ENCODE data around the gene MTHFD2L.

DNA sequence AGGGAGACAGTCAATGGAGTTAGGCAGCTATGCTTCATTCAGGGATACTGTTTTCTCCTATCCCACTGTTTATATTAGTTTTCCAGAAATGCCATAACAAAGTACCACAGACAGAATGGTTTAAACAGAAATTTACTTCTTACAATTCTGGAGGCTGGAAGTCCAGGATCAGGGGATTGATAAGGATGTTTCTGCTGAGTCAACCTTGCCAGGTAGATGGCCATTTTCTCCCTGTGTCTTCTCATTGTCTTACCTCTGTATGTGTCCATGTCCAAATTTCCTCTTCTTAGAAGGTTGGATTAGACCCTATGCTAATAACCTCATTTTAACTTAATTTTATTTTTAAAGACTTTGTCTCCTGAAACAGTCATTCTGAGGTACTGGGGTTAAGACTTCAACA, 129.9 kb downstream of the MTHFD2L start:
- TF ChIP-seq LCOR (CRISPR knock-in tag; IDR thresholded peaks at IDR 0.05) (no peak), RFX7 (CRISPR knock-in tag; IDR thresholded peaks at IDR 0.05) (no peak), KDM1A (IDR thresholded peaks at IDR 0.05) (no peak), SP1 (CRISPR knock-in tag; IDR thresholded peaks at IDR 0.05) (no peak)
- TF ChIP-seq, protein P1, sequence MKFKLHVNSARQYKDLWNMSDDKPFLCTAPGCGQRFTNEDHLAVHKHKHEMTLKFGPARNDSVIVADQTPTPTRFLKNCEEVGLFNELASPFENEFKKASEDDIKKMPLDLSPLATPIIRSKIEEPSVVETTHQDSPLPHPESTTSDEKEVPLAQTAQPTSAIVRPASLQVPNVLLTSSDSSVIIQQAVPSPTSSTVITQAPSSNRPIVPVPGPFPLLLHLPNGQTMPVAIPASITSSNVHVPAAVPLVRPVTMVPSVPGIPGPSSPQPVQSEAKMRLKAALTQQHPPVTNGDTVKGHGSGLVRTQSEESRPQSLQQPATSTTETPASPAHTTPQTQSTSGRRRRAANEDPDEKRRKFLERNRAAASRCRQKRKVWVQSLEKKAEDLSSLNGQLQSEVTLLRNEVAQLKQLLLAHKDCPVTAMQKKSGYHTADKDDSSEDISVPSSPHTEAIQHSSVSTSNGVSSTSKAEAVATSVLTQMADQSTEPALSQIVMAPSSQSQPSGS (CRISPR knock-in tag; IDR thresholded peaks at IDR 0.05): no peak

All from K562 (cell line).